ENCODE results near the gene TRAPPC14.

The TRAPPC14 gene

DNA sequence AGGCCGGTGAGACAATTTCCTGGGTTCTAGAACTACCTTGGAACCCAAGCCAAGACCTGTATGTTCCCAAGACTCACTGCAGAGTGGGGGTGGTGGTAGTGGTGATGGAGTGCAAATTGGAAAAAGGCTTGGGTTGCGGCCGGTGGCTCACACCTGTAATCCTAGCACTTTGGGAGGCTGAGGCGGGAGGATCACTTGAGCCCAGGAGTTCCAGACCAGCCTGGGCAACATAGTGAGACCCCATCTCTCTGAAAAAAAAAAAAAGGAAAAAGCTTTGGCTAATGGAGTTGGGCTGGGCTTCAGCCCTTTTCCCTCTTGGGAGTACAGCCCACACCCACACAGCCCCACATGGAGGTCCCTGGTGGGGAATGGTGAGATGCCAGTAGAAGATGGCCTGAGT, 53.0 kb downstream of the TRAPPC14 start:
- no peak overlapping the region for H3K27ac ChIP-seq
- no peak overlapping the region for H3K4me3 ChIP-seq (IDR thresholded peaks at IDR 0.05; ENCODE audit: insufficient read depth, low read depth, low read length)
- TF ChIP-seq, protein P1, sequence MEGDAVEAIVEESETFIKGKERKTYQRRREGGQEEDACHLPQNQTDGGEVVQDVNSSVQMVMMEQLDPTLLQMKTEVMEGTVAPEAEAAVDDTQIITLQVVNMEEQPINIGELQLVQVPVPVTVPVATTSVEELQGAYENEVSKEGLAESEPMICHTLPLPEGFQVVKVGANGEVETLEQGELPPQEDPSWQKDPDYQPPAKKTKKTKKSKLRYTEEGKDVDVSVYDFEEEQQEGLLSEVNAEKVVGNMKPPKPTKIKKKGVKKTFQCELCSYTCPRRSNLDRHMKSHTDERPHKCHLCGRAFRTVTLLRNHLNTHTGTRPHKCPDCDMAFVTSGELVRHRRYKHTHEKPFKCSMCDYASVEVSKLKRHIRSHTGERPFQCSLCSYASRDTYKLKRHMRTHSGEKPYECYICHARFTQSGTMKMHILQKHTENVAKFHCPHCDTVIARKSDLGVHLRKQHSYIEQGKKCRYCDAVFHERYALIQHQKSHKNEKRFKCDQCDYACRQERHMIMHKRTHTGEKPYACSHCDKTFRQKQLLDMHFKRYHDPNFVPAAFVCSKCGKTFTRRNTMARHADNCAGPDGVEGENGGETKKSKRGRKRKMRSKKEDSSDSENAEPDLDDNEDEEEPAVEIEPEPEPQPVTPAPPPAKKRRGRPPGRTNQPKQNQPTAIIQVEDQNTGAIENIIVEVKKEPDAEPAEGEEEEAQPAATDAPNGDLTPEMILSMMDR (conservative IDR thresholded peaks at IDR 0.05; ENCODE audit: low read depth, low read length): no peak
- no peak overlapping the region for H2AFZ ChIP-seq (ENCODE audit: low read depth)
- no peaks in the 10 kb centered on the region for H3K27me3 ChIP-seq (ENCODE audit: insufficient read depth, low read depth)
- H3K36me3 ChIP-seq (ENCODE audit: insufficient read depth): no peaks in the 10 kb centered on the region; the same call in 1 of the 2 replicates
- H3K79me2 ChIP-seq (ENCODE audit: insufficient read depth, low read depth): peaks cover 10% of the 10 kb centered on the region
- no peaks in the 10 kb centered on the region for H4K20me1 ChIP-seq (ENCODE audit: insufficient read depth)
- no peak overlapping the region for H3K4me2 ChIP-seq
- no peak overlapping the region for H3K9ac ChIP-seq
- peaks cover 7% of the 10 kb centered on the region for H3K4me1 ChIP-seq (ENCODE audit: low read depth, poor library complexity, severe bottlenecking)
